ENCODE data around the gene TNFAIP8L2. TPM values are rescaled to one million over a fixed set of nuclear protein-coding genes. Genes with fewer than 3 reads are reported as not detected.

The TNFAIP8L2 gene
- total RNA-seq: 1 to 10 TPM in 2 of 4 donors, not detected in 2; 2.3 to 5.7 TPM

GRCh38 chr1:151156515-151156819 is at the start of gene TNFAIP8L2:
Gene TNFAIP8L2, plus strand, starts transcription at chr1:151156649. Its CDS starts 2,049 bp downstream, at chr1:151158698.
- Histone ChIP-seq H3K36me3 (peaks cover 0 to 50% (median 17%) of the 10 kb centered on the region in 3 donors), H3K27me3 (no peaks in the 10 kb centered on the region), H3K9me3 (no peaks in the 10 kb centered on the region), H3K27ac (peak within 1 kb of the TSS; percentile 31 to 57 (median 36)), H3K4me1 (peaks cover 0 to 39% (median 0%) of the 10 kb centered on the region in 3 donors), H3K4me3 (peak within 1 kb of the TSS; percentile 1 to 51 (median 37))
- no peak for TF ChIP-seq POLR2A (IDR thresholded peaks at IDR 0.05)
- no peak for TF ChIP-seq CTCF (IDR thresholded peaks at IDR 0.05)
- intact Hi-C loops (cut with DNase I): loop anchor here (5.0 kb wide), 1 partner anchor 54 kb away; no protein-coding TSS in a partner anchor
- DNase-seq: no peak
- WGBS, 2 donors: 32 to 38% methylated on average over 2 to 4 of the region's 4 CpGs

GRCh38 chr1:151106894-151107293 is 49.6 kb upstream of the TNFAIP8L2 start:
- peaks cover 0 to 66% (median 0%) of the 10 kb centered on the region in 3 donors for H3K36me3 ChIP-seq
- H3K9me3 ChIP-seq: no peaks in the 10 kb centered on the region
- intact Hi-C loops (cut with DNase I): no loop called here
- TF ChIP-seq POLR2A (IDR thresholded peaks at IDR 0.05) (no peak), CTCF (IDR thresholded peaks at IDR 0.05) (no peak)
- DNase-seq: no peak
- peak overlapping the region in 1 of 4 donors; percentile 36 for H3K27ac ChIP-seq
- no peaks in the 10 kb centered on the region for H3K27me3 ChIP-seq
- no peak overlapping the region for H3K4me3 ChIP-seq
- peaks cover 0 to 12% (median 0%) of the 10 kb centered on the region in 3 donors for H3K4me1 ChIP-seq
- WGBS, 2 donors: 41 to 42% methylated on average over 2 of the region's 2 CpGs

GRCh38 chr1:151108331-151108730 is 48.1 kb upstream of the TNFAIP8L2 start:
- H3K27me3 ChIP-seq: no peaks in the 10 kb centered on the region
- no peak overlapping the region for H3K27ac ChIP-seq
- TF ChIP-seq POLR2A (IDR thresholded peaks at IDR 0.05): no peak
- TF ChIP-seq CTCF (IDR thresholded peaks at IDR 0.05): no peak
- H3K4me3 ChIP-seq: no peak overlapping the region
- DNase-seq: no peak
- H3K9me3 ChIP-seq: no peaks in the 10 kb centered on the region
- 93 to 96% methylated on average over 5 of the region's 5 CpGs for WGBS, 2 donors
- intact Hi-C loops (cut with DNase I): no loop called here
- peaks cover 0 to 67% (median 0%) of the 10 kb centered on the region in 3 donors for H3K36me3 ChIP-seq
- peaks cover 0 to 12% (median 0%) of the 10 kb centered on the region in 3 donors for H3K4me1 ChIP-seq

GRCh38 chr1:151113877-151114276 is 42.6 kb upstream of the TNFAIP8L2 start:
- H3K27ac ChIP-seq: no peak overlapping the region
- no peaks in the 10 kb centered on the region for H3K27me3 ChIP-seq
- H3K9me3 ChIP-seq: no peaks in the 10 kb centered on the region
- peaks cover 0 to 88% (median 0%) of the 10 kb centered on the region in 3 donors for H3K36me3 ChIP-seq
- no peak overlapping the region for H3K4me3 ChIP-seq
- H3K4me1 ChIP-seq: no peaks in the 10 kb centered on the region
- TF ChIP-seq CTCF (IDR thresholded peaks at IDR 0.05) (no peak), POLR2A (IDR thresholded peaks at IDR 0.05) (no peak)
- DNase-seq: no peak
- 89 to 90% methylated on average over 5 of the region's 5 CpGs for WGBS, 2 donors
- intact Hi-C loops (cut with DNase I): no loop called here

GRCh38 chr1:151124763-151125403 is 31.6 kb upstream of the TNFAIP8L2 start:
- intact Hi-C loops (cut with DNase I): no loop called here
- no peak for DNase-seq
- WGBS, 2 donors: 78 to 79% methylated on average over 5 of the region's 5 CpGs
- TF ChIP-seq CTCF (IDR thresholded peaks at IDR 0.05) (no peak), POLR2A (IDR thresholded peaks at IDR 0.05) (no peak)
- H3K36me3 ChIP-seq: peaks cover 0 to 53% (median 0%) of the 10 kb centered on the region in 3 donors
- H3K27ac ChIP-seq: no peak overlapping the region
- H3K27me3 ChIP-seq: no peaks in the 10 kb centered on the region
- no peaks in the 10 kb centered on the region for H3K9me3 ChIP-seq
- H3K4me3 ChIP-seq: no peak overlapping the region
- no peaks in the 10 kb centered on the region for H3K4me1 ChIP-seq
